ENCODE measurements around the gene BDKRB1.

BDKRB1 gene

DNA sequence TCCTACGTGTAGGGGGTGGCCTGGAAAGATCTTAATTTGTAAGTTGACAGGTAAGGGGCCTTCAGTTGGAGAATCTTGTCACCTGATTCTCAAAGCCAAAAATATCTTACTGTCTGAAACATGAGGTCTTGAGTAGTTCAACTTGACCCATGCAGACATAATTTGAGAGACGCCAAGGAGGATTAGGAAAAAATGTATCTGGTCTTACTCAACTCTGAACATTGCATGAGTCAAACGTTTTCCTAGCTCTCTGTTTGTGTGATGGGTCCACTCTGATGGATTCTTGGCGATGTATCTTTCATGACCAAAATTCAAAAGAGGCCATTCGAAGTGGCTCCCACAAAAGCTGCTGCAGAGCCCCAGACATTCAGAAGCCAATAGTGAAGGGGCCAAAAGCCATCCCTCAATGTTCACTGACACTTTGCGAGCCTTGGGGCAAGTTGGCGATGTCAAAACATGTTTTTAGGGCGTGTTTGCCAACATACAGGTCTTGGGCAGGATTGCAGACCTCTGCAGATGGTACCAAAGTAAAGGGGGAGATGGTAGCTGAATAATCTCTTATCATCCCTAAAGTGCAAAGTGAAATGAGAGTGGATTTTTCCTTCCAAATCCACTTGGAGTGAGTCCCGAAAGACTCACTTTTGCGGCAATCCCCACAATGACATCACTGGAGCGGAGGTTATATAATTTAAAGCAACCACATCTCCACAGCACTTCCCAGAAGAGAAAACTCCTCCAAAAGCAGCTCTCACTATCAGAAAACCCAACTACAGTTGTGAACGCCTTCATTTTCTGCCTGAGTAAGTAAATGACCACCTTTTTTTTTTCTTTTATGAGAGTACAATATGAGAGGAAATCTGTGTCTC lies at the start of gene BDKRB1:
TSS of gene BDKRB1 (plus strand) at position 710 of the 866 bp plus-strand sequence. CDS start 7,473 bp downstream, outside the sequence.
- no peak for DNase-seq

DNA sequence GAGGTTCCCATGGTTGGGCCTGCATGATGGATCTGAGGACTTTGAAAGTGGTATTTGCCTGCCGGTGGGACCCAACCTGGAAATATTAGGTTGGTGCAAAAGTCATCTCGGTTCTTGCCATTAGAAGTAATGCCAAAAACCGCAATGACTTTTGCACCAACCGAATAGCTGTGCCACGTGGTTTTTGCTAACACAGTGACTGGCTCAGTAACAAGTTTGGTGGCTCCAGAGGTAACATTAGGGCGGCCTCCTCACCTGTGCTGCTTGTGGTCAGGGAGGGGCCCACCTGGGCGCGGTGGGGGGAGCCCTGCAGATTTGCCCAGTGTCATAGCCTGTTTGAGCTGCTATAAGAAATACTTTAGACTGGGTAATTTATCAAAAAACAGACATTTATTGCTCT lies 49.5 kb upstream of the BDKRB1 start:
- no peak for DNase-seq

DNA sequence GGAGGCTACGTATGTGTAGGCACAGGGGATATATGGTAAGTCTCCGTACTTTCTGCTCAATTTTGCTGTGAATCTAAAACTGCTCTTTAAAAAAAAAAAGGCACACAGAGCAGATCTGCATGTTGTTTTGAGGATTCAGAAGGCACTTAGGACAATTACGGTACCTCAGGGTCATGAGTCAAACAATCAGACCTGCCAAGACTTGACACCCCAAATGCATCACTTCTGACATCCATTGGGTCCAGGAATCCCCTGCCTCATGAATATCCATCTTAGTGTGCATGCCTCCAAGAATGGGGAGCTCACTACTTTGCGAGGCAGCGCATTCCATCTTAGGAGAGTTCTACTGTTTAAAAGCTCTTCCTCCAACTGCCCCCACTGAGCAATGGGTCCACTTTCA lies 48.3 kb upstream of the BDKRB1 start:
- no peak for DNase-seq

DNA sequence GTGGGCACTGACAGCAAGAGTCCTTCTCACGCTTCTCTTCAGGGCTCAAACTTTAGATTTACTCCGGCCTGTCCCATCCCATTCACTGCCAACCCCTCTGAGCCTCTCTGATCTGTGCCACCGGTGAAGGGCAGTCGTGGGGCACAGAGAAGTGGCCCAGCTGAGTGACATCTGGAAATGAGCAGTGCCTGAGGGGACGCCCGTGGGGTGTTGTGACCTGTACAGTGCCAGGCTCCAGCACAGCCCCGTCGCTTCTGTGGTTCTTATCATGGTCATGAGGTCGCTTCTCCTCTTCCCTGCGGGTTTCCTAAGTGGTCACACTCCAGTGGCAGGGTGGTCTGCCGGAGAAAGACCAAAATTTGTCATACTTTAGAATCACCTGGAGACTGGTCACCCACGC lies 47.3 kb upstream of the BDKRB1 start:
- no peak for DNase-seq

DNA sequence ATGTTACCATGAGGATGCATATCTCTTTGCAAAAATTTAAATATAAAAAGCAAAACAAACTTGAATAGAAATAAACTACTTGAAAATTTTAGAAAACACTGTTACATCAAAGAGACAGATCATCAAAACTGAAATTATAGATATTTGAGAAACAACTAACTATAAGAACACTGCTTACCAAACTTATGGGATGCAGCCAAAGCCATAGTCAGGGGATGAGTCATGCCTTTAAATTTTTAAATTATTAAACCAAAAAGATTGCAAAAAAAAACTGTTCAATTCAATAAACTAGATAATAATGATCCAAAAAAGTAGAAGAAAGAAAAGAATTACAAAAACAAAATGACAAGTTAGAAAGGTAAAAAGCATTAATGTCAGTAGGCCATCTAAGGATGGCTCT lies 43.9 kb upstream of the BDKRB1 start:
- DNase-seq: no peak

DNA sequence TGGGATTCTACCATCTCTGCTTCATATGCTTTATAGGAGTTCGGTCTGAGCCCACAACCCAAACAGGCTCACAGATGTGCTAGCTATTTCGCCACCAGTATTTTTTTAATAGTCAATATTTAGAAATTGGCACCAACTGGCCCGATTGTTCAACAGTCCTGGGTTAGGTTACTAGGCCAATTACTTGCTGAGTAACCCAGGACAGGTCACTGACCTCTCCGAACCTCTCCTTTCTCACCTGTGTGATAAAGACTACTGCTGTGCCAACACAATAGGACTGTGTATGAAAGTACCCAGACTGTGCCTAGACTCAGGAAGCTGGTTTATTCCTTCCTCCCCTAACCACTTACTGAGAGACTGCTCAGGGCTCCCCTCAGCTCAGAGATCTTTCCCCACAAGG lies 43.1 kb upstream of the BDKRB1 start:
- DNase-seq: no peak

DNA sequence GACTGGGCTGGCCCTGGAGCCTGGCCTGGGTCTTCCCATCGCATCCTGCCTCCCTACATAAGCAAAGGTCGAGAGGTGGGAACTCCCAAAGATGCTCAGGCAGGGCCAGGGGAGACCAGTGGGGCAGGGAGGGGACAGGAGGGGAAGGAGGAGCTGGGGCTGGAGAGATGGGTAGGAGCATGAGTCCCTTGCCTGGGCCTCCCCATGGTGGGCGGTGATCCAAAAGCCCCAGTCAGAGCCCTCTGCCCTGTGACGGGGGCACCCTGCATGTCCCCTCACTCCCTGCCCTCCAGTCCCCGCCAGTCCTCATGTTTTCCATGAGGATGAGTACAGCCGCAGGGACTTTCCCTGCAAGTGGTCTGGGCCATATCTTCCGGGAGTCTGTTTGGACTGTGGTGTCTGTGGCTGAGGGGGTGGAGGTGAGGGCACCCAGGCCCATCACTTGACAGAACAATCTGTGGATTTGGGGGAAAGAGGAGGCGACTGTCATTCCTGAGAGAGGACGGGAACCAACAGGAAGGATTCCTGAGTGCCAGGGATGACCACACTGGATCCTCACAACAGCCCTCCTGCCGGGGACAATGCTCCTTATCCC lies 42.0 kb upstream of the BDKRB1 start:
- no peak for DNase-seq

DNA sequence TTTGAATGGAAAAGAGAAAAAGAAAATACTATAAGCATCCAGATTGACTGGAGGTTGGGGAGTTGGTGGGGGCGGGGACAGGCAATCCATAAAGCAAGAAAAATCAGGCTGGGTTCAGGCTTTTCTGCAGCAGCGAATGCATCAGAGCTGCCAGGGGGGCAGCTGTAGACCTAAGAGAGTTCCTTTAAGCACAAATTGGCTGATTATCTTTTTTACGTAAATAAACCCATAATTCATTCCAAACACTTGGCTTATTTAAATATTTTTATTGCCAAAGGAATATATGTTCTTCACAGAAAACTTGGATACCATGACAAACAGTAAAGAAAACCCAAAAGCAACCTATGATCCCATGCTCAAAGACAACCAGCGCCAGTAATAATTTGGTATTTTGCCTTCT lies 41.2 kb upstream of the BDKRB1 start:
- DNase-seq: no peak

DNA sequence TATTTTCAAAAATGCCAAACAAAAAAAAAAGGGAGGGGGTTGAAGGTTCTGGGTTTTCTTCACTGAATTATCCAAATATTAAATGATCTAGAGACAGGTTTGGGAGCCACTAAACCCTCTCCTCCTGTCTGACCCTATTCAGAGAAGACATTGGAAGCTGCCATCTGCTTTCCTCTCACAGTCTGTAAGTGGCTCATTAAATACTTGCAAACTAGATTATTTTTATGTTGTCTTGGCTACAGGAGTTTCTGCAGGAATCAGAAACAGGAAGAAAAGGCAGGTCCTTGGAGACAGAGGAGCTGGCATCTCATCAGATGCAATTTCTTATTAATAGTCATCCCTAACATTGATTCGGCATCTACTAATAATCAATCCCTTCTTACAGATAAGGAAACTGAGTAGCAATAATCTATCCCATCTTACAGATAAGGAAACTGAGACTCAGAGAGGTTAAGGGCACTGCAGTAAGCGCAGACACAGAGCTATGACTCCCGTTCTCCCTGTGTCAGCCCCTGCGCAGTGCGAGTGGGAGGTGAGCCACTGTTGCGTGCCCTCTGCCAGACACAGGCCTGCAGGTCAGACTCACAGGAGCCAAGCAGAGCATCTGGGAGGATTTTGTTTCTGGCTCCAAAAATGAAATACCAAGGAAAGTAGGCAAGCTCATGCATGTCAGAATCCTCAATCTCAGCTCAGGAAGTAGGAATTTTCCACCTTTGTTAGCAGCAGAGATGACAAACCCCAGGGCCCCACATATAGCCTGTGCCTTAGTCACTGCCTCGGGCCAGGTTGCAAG lies 40.4 kb upstream of the BDKRB1 start:
- DNase-seq: no peak

DNA sequence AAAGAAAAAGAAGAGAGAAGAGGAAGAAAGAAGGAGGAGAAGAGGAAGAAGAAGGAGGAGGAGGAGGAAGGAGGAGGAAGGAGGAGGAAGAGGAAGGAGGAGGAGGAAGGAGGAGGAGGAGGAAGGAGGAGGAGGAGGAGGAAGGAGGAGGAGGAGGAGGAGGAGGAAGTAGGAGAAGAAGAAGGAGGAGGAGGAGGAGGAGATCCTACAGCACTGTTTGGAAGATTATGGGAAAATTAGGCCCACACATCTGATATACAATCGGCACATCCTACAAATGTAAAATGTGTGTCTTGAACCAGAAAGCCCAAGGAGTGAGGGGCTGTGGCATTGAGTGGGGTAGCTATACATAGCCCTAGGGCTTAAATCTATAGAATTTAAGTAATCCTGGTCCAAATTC lies 39.4 kb upstream of the BDKRB1 start:
- no peak for DNase-seq

DNA sequence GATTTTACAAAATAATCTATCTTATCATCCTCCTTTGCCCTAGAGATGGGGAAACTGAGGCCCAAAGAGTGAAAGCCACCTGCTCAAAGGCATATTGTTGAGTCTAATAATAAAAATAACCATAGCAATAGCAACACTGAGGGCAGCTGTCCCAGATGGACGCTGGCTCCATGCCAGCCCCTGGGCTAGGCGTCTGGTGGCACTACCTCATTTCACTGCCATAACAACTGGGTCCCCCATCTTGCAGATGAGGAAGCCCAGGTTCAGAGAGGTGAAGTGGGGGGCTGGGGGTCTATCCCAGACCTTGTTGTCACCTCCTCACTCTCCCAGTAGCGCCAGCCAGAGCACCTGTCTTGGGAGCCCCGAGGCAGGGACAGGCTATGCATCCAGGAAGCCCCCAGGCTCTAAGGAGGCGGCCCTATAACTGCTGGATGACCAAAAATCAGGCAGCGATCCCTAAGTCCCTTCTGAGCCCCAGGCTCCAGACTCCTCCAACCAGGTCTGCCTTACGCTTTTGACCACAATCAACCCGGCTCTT lies 38.6 kb upstream of the BDKRB1 start:
- no peak for DNase-seq

DNA sequence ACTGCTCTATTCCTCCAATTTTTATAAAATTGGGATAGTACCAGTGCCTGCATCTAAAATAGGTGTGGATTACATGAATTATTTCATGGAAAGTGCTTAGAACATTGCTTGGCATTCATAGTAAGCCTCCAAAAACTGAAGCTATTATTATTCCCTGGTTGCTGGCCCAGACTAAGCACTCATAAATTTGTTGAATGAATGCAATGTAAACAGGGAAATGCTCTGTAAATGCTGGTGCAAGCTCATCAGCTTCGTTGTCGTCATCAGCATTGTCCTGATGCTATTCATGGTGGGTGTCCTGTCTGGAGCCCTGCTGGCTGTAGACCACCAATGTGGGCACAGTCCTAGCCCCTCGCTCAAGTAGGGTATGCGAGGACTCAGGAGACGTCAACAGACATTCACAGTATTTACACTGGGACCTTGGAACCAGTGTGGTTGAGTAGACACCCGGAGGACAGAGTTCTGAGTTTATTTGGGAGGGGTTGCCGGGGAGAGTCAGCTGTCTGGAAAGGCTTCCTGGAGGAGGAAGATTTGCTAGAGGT lies 34.8 kb upstream of the BDKRB1 start:
- no peak for DNase-seq

DNA sequence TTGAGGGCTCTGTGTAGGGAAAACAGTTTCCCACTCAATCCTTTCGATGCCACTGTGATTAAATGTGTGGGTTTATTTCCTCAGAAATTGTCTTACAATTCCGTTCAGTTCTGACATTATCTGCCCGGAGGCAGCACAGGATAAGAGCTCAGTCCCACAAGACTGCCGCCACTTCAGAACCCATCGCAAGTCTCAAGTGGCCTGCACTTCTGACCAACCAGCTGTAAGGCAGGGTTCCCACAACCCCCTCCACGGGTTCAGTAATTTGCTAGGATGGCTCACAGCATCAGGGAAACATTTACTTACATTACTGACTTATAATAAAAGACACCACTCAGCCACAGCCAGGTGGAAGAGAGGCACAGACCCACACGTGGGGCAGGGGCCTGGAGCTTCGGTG lies 34.2 kb upstream of the BDKRB1 start:
- DNase-seq: no peak

DNA sequence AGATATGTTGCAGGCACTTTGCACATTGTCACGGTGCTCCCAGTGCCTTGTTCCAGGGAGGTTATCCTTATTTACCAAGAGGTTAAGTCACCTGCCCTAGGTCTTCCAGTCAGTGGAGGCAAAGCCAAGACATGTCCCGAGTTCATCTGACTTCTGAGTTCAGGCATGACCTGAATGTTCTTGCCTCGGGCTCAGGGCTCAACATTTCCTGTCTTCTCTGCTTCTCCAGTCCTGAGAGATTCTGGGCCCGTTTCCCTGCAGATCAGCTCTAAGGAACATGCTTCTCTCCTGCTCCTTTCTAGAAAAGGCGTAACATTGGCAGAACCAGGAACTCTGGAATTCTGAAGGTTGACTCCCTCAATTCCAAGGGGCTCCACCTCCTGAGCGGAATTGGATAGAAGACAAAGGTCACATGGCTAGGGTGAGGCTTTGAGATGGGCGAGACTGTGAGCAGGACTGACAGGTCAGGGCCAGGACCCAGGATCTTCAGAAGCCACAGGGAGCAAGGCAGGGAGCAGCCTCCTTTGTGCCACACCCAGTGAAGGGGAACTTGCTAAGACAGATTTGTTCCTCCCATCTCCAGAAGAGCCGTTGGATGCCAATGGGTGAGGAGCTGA lies 31.4 kb upstream of the BDKRB1 start:
- DNase-seq: no peak

DNA sequence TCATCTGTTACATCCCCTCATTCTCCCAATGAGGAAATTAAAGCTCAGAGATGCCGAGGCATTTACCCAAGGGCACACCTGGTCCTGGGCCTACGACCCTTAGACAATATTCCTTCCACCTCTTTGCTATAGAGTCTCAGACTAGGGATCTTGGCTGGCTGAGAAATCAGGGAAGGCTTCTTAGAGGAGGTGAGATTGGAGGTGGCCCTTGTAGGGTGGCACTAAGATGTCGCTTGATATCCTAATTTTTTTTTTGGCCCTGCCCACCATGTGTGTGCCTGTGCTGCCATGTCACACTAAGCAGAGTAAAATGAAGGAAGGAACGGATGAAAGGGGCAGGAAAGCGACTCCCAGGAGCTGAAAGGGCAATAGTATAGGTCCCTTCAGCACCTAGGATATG lies 30.8 kb upstream of the BDKRB1 start:
- no peak for DNase-seq

DNA sequence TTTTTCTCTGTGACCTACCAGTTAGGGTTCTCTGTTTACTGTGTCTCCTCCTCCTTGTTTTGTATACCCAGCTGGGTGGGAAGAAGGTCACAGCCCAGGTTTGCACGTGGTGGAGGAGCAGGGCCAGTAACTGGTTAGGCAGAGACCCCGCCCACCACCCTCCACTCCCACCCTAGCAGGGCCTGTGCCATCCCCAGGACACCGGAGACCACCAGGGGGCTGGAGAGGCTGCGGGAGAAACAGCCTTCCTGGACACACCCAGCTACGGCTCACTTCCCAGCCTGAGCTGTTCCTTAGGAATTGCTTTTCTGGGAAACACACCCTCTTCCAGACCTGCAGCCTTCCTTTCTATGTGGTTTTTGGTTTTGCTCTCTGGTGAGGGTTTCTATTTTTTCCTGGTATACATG lies 30.3 kb upstream of the BDKRB1 start:
- no peak for DNase-seq

DNA sequence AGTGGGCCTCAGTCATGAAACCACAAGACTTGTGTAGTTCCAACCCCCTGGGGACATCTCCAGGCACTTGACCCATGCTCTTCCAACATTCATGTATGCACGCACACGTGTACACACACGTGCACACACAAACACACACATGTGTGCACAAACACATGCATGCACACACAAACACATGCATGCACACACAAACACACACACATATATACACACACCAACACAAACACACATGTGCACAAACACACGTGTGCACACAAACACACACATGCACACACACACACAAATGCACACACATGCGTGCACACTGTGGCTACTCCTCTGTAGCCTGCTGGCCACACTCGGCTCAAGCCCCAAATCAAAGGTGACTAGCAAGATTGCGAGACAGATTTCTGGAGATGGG lies 28.6 kb upstream of the BDKRB1 start:
- DNase-seq: no peak

DNA sequence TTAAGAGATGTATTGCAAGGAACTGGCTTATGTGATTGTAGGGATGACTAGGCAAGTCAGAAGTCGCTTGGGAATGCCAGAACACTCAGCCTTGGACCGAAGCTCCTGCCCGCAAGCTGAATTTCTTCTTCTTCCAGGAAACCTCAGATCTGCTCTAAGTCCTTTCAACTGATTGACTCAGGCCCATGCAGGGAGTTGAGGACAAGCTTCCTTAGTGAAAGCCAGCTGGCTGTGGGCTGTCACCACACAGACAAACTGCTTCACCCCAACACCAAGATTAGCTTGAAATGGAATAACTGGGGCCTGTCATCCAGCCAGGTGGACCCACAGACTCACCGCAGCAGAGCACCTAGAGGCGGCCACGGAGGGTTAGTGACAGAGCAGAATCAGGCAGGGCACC lies 26.7 kb upstream of the BDKRB1 start:
- no peak for DNase-seq

DNA sequence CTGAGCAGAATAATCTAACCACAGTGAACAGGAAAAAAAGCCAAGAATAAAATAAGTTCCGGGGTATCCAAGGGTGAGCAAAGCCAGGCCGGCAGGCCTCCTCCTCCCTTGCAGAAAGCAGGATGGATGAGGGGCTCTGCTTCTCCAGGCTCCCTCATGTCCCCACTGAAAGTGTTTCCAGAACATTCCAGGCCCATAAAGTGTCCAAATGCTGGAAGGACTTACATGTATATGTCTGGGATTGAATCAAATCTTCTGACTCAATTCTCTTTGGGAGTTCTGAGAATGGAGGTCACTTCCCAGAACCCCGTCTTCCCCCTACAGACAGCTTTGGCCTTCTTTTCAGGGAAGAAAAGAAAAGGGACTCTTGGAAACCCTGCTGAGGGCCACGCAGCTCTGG lies 25.0 kb upstream of the BDKRB1 start:
- no peak for DNase-seq

DNA sequence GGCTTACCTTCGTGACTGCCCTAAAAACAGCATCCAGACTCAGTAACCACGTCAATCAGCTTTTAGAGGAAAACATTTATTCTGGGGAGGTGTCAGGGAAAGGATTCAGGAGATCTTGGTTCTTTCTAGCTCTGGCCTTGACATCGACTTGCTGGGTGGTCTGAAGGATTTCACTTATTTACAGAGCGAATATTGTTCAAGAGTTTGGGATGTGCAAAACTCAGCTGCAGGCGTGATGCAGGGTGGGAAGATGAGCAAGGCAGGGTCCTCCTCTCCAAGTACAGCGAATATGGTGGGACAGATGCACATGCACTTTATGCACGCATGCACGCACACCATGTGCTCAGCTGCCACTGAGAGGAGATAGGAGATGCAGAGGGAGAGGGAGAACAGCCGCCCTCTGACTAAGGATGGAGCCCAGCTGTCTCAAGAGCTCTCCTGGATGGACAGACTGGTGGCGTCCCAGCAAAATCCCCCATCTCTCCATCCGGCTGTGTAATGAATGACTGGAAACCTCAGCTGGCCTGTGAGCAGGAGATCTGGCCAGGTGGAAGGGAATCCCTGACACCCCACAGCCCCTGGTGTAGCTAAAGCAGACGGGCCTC lies 24.4 kb upstream of the BDKRB1 start:
- DNase-seq: no peak

DNA sequence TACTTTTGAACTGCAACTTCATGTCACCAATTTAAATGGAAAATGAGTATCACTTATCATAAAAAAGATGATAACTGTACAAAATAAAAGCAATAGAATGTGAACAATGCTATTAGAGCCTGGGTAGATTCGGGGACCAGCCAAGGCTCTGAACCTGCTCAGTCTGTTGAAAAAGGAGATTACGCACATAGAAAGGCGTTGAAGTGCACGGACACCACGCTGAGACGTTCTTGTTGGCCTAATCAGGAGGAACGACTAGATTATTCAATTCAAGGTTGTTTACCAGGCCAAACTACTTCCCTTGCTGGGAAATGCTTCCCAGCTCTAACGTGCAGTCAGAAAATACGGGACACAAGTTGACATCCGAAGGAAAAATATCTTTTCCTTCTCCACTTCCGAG lies 23.5 kb upstream of the BDKRB1 start:
- DNase-seq: no peak

DNA sequence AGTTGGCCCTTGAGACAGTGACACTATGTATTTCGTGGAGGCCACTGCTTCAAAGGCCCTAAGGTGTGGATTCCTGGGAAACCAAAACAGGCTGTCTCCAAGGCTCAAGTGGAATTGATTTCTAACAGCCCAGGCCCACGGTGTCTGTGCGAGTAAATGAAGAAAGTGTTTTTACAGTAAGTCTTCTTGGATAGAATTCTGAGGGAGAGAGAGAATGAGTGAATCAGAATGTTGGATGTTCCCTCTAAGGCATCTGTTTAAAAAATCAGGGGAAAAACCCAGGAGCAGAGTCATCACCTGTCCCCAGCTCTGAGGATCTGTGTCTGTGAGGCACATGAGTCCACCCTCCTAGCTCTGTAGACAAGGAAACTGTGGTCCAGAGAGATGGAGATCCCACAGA lies 22.3 kb upstream of the BDKRB1 start:
- no peak for DNase-seq

Data from CD4-positive, alpha-beta T cell treated with Interleukin-1 beta for 1 hour (primary cell).